SK-N-MC (cell line): ENCODE measurements around the gene PNKD.

Experiments used
- DNase-seq: peaks from one replicate; pipeline ENCODE4 v3.0.0-alpha.2; 2011; ENCODE audit warnings: low read depth, low spot score
- H3K27ac ChIP-seq: fragments of 200-600 bp; sonication (generic); 2 replicates; pipeline ENCODE4 v1.5.1; 2016; ENCODE audit warnings: mixed run types
- H3K36me3 ChIP-seq: fragments of 200-600 bp; sonication (generic); 2 replicates; pipeline ENCODE4 v1.6.1; 2017; ENCODE audit warnings: antibody characterized with exemption, low read length, mixed read lengths; ENCODE audit not compliant: insufficient read depth
- H3K4me3 ChIP-seq: fragments of 200-600 bp; sonication (generic); 2 replicates; pipeline ENCODE4 v1.5.1; 2016
- H3K9ac ChIP-seq: fragments of 200-600 bp; sonication (generic); 2 replicates; pipeline ENCODE4 v1.8.0; 2017; ENCODE audit warnings: mixed run types, mixed read lengths; ENCODE audit not compliant: insufficient read length
- H3K9me3 ChIP-seq: fragments of 200-600 bp; sonication (generic); 2 replicates; pipeline ENCODE4 v1.6.1; 2017; ENCODE audit warnings: low read depth, mild to moderate bottlenecking, antibody characterized with exemption, low read length, moderate library complexity, mixed read lengths
- EZH2 ChIP-seq: fragments of 200-600 bp; sonication (generic); IDR thresholded peaks from one replicate; pipeline ENCODE4 v1.6.1; 2017; ENCODE audit warnings: antibody characterized with exemption
- FOXP2 ChIP-seq: optimal IDR thresholded peaks from 2 replicates; pipeline ENCODE3; 2011; ENCODE audit warnings: mild to moderate bottlenecking, moderate library complexity; ENCODE audit not compliant: insufficient read depth; ENCODE audit errors: extremely low read length, control extremely low read depth
- POLR2AphosphoS5 ChIP-seq: IDR thresholded peaks from 2 replicates; pipeline ENCODE4 v1.6.1; 2012; ENCODE audit warnings: mild to moderate bottlenecking, low read depth, low read length, borderline replicate concordance

PNKD gene

DNA sequence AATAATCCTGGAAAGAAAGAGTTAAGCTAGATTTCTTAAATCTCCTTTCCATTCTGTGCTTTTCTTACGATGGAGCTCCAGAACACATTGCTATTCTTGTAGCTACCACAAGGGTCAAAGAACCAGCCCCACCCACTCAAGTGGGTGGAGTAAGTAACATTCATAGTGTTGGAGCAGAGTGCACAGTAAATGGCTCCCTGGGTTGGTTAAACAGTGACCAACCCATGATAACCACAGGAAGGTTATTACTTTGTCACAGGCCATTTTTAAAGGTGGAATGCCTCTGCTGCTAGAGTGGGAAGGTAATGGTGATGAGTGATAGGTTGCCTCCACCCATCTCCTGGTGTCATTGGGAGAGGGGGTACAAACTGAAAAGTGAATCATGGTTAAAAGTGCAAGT lies 39.4 kb upstream of the PNKD start:
- no peak overlapping the region for H3K27ac ChIP-seq
- DNase-seq, result no peak
- H3K9ac ChIP-seq, result no peak overlapping the region
- H3K36me3 ChIP-seq, result peaks cover 81% of the 10 kb centered on the region
- TF ChIP-seq FOXP2, result no peak
- TF ChIP-seq EZH2, result no peak
- TF ChIP-seq POLR2AphosphoS5, result no peak
- no peaks in the 10 kb centered on the region for H3K9me3 ChIP-seq
- H3K4me3 ChIP-seq, result no peak overlapping the region

DNA sequence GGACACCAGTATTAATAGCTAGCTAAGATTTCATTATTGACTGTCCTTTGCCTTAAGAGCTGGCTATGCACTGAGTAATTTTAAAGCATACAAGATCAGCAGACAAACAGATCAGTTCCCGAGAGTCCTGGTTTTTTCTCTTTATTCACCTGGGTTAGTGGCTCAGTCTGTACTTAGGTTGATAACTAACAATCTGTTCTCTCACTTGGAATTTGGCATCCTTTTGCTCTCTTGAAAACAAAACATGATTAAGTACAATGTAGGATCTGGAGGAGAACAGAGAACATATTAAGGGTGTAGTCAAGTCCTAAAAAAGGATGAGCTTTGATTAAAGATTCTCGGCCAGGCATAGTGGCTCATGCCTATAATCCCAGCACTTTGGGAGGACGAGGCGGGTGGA lies 36.8 kb upstream of the PNKD start:
- DNase-seq, result no peak
- peaks cover 85% of the 10 kb centered on the region for H3K36me3 ChIP-seq
- no peaks in the 10 kb centered on the region for H3K9me3 ChIP-seq
- no peak overlapping the region for H3K4me3 ChIP-seq
- TF ChIP-seq POLR2AphosphoS5 (no peak), FOXP2 (no peak), EZH2 (no peak)
- no peak overlapping the region for H3K27ac ChIP-seq
- no peak overlapping the region for H3K9ac ChIP-seq

DNA sequence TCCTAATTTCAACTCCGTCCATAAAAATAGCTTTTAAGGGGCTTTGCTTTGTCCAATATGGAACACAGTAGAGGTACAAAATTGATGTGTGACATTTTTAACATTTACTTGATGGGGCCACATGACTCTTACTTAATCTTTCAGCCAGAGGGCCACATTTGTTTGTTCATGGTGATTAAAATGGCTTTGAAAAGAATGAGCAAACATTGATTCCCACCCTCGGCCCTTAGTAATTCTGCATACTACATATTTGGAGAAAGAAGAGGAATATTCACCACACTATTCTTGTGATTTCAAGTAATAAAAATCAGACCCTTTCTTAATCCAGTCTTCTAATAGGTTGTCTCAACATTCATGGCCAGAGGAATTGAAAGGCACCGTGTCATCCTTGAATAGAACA lies 35.8 kb upstream of the PNKD start:
- Histone ChIP-seq H3K36me3 (peaks cover 86% of the 10 kb centered on the region), H3K27ac (no peak overlapping the region), H3K4me3 (no peak overlapping the region), H3K9ac (no peak overlapping the region), H3K9me3 (no peaks in the 10 kb centered on the region)
- no peak for DNase-seq
- TF ChIP-seq FOXP2 (no peak), EZH2 (no peak), POLR2AphosphoS5 (no peak)

DNA sequence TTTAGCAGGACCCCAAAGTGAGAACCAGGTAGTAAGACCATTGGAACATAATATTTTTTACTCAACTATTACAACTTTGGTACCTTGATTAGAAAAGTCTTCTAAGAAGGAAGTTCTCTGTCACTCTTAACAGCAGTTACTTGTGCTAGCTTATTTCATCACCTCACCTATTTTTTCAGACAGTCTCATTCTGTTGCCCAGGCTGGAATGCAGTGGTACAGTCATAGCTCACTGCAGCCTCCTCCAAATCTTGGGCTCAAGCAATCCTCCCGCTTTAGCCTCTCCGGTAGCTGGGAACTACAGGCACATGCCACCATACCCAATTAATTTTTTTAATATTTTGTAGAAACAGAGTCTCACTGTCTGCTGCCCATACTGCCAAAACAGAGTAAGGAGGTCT lies 35.3 kb upstream of the PNKD start:
- H3K4me3 ChIP-seq, result no peak overlapping the region
- peaks cover 85% of the 10 kb centered on the region for H3K36me3 ChIP-seq

DNA sequence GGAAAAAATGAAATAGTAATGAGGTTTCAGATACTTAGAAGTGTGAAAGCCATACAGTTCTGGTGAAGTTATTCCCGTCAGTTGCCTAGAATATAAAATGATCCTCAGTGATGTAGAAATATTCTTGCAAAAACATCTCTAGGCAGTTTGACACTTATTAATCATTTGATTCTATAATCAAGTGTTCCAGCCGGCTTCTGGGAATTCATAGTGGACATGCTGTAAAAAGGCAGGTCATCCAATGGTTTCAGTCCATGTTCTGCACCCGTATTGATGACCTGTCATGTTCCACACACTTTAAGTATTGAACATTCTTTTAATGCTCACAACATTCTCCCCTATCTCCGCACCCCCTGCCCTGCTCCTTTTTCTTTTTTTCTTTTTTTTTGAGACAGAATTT lies 33.5 kb upstream of the PNKD start:
- Histone ChIP-seq H3K9me3 (no peaks in the 10 kb centered on the region), H3K9ac (no peak overlapping the region), H3K4me3 (no peak overlapping the region), H3K27ac (no peak overlapping the region), H3K36me3 (peaks cover 79% of the 10 kb centered on the region)
- TF ChIP-seq POLR2AphosphoS5, result no peak
- TF ChIP-seq EZH2, result no peak
- TF ChIP-seq FOXP2, result no peak
- DNase-seq, result no peak

More for the DNA sequence above, 35.3 kb upstream of the PNKD start:
- H3K9me3 ChIP-seq, result no peaks in the 10 kb centered on the region
- no peak for DNase-seq
- TF ChIP-seq FOXP2, result no peak
- no peak for TF ChIP-seq POLR2AphosphoS5
- TF ChIP-seq EZH2, result no peak
- H3K9ac ChIP-seq, result no peak overlapping the region
- no peak overlapping the region for H3K27ac ChIP-seq

DNA sequence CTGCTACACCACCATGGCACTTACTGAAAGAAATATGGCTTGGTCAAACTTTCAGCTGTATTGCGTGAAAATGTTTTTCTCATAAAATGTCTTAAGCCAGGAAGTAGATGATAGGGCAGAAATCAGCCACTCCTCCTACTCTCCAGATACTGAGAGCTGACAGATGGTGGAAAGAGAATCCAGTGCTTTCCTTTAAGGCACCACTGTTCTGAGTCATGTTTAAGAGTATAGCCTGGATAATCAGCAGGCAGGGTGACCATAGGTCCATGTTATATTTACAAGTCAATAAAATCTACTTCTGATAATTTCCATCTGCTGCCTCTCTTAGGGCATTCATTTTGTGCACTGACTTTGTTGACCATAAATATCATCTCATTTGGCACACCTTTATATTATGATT lies 31.4 kb upstream of the PNKD start:
- peaks cover 80% of the 10 kb centered on the region for H3K36me3 ChIP-seq
- no peak for DNase-seq
- no peak for TF ChIP-seq POLR2AphosphoS5

DNA sequence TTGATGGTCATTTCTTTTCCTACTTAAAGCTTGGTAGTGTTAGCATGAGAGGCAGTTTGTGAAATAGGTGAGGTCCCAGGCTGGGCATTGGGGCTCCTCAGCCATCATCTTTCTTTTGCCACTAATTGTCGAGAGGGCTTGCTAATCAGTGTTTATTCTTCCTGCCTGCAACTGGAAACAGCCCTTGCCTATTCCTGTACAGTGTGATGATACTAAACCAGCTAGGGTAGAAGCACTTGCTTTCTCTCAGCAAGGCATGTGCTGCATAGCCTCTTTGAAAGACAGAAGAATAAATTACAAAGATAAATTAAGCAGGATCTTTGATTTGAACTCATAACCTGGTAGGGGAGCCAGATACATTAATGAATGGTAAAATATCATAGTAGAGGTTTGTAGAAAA lies 26.1 kb upstream of the PNKD start:
- H3K36me3 ChIP-seq, result peaks cover 76% of the 10 kb centered on the region
- no peaks in the 10 kb centered on the region for H3K9me3 ChIP-seq
- TF ChIP-seq EZH2 (no peak), POLR2AphosphoS5 (no peak)
- no peak for DNase-seq
- no peak overlapping the region for H3K9ac ChIP-seq
- no peak overlapping the region for H3K27ac ChIP-seq
- H3K4me3 ChIP-seq, result no peak overlapping the region

More for the DNA sequence above, 31.4 kb upstream of the PNKD start:
- Histone ChIP-seq H3K9ac (no peak overlapping the region), H3K9me3 (no peaks in the 10 kb centered on the region), H3K27ac (no peak overlapping the region), H3K4me3 (no peak overlapping the region)

DNA sequence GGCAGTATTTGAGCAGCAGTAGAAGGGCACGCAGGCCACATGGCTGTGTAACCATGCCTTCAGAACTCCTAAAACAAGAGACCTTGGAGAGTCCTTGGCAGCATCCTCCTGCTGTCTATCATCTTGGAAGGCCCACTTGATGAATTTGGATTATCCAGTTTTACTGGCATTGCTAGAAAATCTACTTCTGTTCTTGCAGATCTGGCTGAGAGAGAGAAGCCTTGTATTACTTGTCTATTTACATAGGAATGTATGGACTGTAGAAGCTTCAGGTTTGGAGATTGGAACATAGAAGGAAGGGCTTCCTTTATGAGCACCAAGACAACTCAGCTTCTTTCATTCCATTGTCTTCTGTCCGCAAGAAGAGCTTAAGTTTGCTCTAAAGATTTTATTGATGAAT lies 25.7 kb upstream of the PNKD start:
- H3K9ac ChIP-seq, result no peak overlapping the region
- TF ChIP-seq POLR2AphosphoS5 (no peak), EZH2 (no peak), FOXP2 (no peak)
- DNase-seq, result no peak
- no peaks in the 10 kb centered on the region for H3K9me3 ChIP-seq
- no peak overlapping the region for H3K4me3 ChIP-seq
- peaks cover 77% of the 10 kb centered on the region for H3K36me3 ChIP-seq
- no peak overlapping the region for H3K27ac ChIP-seq

DNA sequence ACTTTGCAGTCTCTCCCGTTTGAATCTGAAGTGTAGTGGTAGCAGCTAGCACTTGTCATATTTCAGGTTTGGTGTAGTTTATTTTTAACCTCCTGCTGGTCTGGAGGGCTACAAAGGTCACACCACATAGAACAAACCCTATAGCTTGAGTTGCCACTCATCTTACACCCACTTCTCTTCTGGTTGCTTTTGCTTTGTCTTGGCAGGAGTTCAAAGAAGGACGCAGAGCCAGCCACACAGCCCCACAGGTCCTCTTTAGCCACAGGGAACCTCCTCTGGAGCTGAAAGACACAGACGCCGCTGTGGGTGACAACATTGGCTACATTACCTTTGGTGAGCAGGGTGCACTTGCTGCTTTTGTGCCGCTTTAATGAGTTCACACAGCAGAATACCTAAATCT lies 25.1 kb upstream of the PNKD start:
- TF ChIP-seq EZH2 (no peak), FOXP2 (no peak), POLR2AphosphoS5 (no peak)
- Histone ChIP-seq H3K9me3 (no peaks in the 10 kb centered on the region), H3K4me3 (no peak overlapping the region), H3K9ac (no peak overlapping the region), H3K27ac (no peak overlapping the region), H3K36me3 (peaks cover 77% of the 10 kb centered on the region)
- no peak for DNase-seq
